ENCODE data around the gene TRIM44.

- TF ChIP-seq, protein P1, sequence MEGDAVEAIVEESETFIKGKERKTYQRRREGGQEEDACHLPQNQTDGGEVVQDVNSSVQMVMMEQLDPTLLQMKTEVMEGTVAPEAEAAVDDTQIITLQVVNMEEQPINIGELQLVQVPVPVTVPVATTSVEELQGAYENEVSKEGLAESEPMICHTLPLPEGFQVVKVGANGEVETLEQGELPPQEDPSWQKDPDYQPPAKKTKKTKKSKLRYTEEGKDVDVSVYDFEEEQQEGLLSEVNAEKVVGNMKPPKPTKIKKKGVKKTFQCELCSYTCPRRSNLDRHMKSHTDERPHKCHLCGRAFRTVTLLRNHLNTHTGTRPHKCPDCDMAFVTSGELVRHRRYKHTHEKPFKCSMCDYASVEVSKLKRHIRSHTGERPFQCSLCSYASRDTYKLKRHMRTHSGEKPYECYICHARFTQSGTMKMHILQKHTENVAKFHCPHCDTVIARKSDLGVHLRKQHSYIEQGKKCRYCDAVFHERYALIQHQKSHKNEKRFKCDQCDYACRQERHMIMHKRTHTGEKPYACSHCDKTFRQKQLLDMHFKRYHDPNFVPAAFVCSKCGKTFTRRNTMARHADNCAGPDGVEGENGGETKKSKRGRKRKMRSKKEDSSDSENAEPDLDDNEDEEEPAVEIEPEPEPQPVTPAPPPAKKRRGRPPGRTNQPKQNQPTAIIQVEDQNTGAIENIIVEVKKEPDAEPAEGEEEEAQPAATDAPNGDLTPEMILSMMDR (conservative IDR thresholded peaks at IDR 0.05; ENCODE audit: low read length) = no peak
- TF ChIP-seq EZH2phosphoT487 (IDR thresholded peaks at IDR 0.05; ENCODE audit: borderline replicate concordance, low read depth, low read length) = no peak
These were observed 28.6 kb upstream of the TRIM44 start for GRCh38 chr11:35633827-35634423.
